HS-5 (cell line): ENCODE data around the gene ALDH3B2.
"Not testable (repeated sequence)": the region's sequence is repeated elsewhere in the genome, so short reads cannot be mapped to it uniquely, and the experiment has no call there.

ENCODE experiments used
- DNase-seq: peaks from one replicate; pipeline ENCODE4 v3.0.0-alpha.2; 2012; ENCODE audit warnings: low read depth

ALDH3B2 gene

GRCh38 chr11:67674442-67674871 lies at the start of gene ALDH3B2:
Gene ALDH3B2, minus strand, starts transcription at chr11:67674623. Its CDS starts 7,688 bp downstream, at chr11:67666935.
- no peak for DNase-seq

GRCh38 chr11:67723036-67723435 lies 48.6 kb upstream of the ALDH3B2 start:
- DNase-seq = not testable (repeated sequence)

DNA sequence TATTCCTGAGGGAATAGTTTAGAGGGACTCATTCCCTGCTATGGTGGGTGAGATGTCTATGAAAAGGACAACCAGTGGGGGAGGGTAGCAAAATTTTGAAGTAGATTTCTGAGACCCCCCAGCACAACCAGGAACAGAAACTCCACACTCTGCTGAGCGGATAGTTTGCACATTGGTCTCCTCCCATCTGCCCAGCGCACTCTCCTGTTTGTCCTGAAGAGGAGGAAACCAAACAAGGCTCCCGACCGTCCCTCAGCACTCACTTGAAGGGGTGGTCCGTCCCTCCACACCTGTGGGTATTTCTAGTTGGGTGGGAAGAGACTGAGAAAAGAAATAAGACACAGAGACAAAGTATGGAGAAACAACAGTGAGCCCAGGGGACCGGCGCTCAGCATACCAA lies 41.8 kb upstream of the ALDH3B2 start:
- not testable (repeated sequence) for DNase-seq

- not testable (repeated sequence) for DNase-seq
These were observed 41.4 kb upstream of the ALDH3B2 start for GRCh38 chr11:67715801-67716200.

GRCh38 chr11:67713892-67714509 lies 39.6 kb upstream of the ALDH3B2 start:
- not testable (repeated sequence) for DNase-seq

- DNase-seq = not testable (repeated sequence)
These were observed 37.3 kb upstream of the ALDH3B2 start for GRCh38 chr11:67711676-67712075.

GRCh38 chr11:67711212-67711611 lies 36.8 kb upstream of the ALDH3B2 start:
- not testable (repeated sequence) for DNase-seq

- not testable (repeated sequence) for DNase-seq
These were observed 35.4 kb upstream of the ALDH3B2 start for GRCh38 chr11:67709806-67710205.

DNA sequence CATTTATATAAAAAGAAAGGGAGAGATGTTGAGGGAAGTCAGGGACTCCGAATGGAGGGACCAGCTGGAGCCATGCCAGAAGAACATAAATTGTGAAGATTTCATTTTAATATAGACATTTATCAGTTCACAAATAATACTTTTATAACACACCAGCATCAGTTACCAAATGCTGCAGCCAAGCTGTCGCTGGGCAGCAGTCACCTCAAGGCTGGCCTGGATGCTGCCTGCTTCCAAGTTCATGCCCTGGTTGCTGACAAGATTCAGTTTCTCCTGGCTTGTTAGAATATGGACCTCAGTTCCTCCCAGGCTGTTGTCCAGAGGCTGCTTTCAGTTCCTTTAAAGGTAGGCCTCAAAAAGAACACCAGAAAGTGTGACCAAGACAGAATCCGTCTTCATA lies 30.8 kb upstream of the ALDH3B2 start:
- DNase-seq = no peak

GRCh38 chr11:67704524-67704923 lies 30.1 kb upstream of the ALDH3B2 start:
- DNase-seq = no peak

DNA sequence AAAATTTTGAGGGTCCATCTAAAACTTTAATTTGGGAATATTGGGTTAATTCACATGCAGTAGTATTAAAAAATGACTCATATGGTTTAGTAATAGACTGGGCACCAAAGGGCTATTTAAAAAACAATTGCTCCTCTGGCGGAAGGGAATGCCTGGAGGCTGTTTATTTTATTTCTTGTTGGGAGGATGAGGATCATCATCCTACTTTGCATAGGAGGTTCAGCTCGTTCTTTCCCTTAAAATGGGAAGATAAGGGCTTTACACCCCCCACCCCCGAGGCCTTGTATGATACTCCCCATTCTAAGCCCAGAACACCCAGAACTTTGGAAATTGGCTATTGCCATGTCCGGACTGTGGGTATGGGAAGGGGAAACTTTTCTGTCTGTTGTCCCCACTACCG lies 29.3 kb upstream of the ALDH3B2 start:
- DNase-seq = not testable (repeated sequence)

- DNase-seq = no peak
These were observed 26.3 kb upstream of the ALDH3B2 start for GRCh38 chr11:67700548-67701262.

GRCh38 chr11:67700141-67700540 lies 25.7 kb upstream of the ALDH3B2 start:
- DNase-seq = no peak

DNA sequence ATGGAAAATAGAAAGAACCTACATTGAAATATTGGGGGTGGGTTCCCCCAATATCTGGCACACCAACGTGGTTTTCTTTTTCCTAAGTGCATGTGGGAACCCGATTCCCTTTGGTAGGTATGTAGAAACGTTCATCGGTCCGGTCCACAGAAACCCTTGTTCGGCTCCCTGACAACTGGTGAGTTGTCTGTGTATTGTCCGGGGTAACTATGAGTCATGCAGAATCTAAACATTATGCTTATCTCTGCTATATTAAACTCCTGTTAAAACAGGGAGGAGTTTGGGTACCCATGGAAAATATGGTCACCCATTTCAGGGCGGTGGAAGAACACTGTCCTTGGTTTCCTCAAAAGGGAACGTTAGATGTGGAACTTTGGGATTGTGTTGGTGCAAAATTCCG lies 25.1 kb upstream of the ALDH3B2 start:
- no peak for DNase-seq

GRCh38 chr11:67698247-67698646 lies 23.8 kb upstream of the ALDH3B2 start:
- DNase-seq = no peak

GRCh38 chr11:67697846-67698245 lies 23.4 kb upstream of the ALDH3B2 start:
- no peak for DNase-seq

DNA sequence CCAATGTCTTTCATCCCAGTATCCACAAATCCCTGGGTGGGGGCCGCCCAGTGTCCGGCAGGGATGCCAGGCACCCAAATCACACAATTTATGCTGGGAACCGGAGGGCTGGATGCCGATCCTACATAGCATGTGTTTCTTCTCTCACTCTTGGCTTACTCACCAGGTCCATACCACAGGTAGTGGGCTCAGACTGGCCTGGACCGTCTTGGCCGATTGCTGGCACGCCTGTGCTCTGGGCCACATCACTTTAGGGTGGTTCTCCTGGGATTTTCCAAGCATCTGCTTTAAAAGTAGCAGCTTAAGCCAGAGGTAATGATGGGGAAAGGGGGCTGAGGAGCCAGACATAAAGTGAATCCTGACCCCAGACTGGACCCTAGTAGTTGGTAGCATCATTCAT lies 22.6 kb upstream of the ALDH3B2 start:
- no peak for DNase-seq

DNA sequence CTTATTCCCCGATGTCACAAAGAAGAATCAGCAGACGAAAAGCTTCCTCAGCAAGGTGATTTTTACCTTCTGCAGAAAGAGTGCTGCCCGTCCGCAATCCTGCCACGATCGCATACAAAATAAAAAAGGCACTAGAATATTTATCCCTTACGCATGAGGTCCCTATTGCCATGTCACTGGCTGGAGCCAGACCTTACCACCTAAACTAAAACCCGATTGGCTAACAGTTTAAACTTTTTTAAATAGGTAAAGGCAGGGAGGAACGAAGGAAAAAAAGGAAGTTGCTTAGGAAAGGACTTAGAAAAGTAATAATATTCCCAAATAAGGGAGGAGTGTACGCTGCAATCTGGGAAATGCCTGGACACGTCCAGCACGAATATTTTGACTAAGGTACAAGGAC lies 21.2 kb upstream of the ALDH3B2 start:
- no peak for DNase-seq

GRCh38 chr11:67694875-67695555 lies 20.6 kb upstream of the ALDH3B2 start:
- DNase-seq = no peak

DNA sequence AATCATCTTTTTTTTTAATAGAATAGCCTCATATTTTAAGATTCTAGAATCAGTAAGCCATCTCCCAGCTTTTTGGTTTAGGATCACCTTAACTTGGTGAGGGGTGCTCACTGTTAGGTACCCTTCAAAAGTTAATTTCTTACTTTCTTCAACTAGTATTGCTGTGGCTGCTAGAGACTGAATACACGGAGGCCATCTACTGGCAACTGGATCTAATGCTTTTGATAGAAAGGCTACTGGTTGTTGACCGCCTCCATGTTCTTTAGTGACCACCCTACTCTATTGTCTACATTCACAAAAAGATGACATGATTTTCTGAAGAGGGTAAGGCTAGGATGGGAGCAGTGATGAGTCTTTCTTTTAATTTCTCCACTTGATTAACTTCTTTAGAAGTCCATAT lies 16.7 kb upstream of the ALDH3B2 start:
- DNase-seq = no peak

DNA sequence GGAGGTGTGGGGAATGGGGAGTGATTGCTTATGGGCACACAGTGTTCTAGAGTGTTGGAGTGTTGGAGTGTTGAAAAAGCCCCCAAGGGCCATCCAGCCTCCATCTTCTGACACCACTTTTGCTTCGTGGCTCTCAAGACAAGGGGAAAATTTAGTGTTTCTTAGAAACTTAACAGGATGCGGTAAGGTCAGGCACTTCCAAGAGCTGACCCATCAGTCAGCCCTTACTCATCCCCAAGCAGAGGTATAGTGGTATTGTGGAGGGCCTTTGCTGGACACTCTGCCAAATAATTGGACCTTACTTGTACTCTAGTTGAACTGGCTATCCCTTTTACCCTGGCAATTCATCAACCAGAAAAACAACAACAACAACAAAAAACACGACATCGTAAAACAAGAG lies 14.8 kb upstream of the ALDH3B2 start:
- DNase-seq = no peak

DNA sequence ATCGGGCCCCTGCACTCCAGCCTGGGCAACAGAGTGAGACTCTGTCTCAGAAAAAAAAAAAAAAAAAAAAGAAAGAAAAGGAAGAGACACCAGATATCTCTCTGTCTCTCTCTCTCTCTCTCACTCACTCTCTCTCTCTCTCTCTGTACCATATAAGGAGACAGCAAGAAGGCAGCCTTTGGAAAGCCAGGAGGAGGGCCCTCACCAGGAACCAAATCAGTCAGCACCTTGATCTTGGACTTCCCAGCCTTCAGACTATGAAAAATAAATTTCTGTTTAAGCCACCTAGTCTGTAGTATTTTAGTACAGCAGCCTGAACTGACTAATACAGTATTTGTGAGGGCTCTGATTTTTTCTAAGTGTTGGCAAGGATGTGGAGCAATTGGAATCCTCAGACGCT lies 13.6 kb upstream of the ALDH3B2 start:
- no peak for DNase-seq
